NCI-H446 (cell line): Measurements from ENCODE around the gene MAML3.
"Not testable (repeated sequence)": the region's sequence is repeated elsewhere in the genome, so short reads cannot be mapped to it uniquely, and the experiment has no call there.

Source experiments
- DNase-seq, 2 experiments: peaks; one replicate each; lab custom pipeline; 2025; lab: John Stamatoyannopoulos, UW

Gene MAML3

DNA sequence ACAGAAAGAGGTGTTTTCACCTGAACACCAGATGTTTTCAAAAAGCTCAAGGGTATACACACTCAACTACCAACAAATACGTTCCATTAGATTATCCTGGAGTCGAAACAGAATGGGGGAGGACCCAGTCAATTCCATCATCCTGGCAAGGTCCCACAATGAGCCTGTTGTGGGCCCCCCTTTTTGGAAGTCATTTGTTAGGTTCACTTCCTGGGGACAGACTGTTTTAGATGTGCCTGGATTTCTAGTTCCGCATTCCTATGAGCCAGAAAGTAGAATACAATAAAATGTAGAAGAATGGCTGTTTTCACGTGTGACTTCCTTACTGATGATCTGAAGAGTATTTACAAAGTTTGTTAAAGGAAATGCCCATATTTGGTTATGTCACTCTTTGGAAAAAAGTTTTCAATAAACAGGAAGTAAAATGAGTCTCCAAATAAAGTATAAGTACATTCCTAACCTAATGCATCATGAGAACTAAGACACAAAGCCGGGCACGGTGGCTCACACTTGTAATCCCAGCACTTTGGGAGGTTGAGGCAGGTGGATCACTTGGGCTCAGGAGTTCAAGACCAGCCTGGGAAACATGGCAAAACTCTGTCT, 192.5 kb downstream of the MAML3 start:
- no peak for DNase-seq

DNA sequence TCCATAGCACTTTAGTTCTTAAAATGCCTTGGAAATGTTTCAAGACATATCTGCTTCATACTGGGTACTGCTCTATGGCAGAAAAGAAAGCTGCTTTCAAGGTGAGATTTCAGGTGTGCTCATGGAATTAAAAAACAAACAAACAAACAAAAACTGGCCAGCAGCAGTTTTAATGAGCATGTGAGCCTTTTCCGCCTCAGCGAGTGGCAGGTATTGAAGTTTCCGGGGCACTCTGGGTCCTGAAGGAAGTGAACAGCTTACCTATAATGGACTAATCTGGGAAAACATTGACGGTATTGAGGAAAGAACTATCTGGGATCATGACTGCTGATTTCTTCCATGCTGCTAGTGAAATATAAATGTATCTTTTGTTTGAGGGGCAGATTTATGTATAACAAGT, 194.6 kb downstream of the MAML3 start:
- no peak for DNase-seq

DNA sequence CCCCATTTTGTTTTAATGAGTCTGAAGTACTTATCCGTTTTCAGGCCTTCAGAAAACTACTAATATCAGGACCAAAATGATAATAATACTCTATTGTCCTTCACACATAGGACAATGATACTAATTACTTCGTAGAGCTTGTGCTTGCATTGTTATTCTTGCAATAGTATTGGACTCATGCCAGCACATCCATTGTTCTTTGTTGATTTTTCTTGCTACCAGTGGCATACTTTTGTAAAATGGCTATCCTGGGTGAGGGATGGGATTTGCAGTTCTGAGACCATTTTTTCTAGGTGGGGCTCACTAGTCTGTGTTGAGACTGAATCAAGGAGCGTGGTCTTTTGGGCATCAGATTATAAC, 195.3 kb downstream of the MAML3 start:
- no peak for DNase-seq

DNA sequence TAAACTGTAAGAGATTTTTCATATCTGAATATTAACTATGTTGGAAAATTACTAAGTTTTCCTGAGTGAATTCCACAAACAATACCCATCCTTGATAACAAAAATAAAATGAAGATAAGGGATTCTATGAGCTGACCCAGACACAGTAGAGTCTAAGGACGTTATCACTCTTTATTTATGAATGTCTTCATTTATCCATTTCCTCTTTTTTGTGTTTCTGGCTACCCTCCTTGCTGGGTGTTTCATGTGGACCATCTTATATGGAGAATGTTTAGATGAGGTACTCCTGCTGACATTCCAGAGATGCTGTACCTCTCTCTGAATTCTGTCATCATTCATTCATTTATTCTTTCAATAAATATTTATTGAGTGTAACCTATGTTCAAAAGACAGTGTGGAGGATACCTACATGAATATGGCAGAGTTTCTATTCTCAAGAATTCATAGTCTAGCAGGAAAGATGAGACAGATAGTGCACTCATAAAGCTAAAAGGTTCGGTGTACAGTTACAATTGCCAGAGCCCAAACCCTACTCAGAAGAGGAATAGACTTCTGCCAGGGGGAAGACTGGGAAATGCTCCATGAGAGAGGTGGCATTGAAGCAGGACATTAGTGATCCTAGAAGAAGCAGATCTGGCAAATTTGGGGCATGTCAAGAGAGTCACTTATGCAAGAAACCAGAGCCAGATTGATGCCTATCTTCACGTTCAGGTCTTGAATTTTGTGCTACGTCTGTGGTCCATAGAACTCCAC, 195.8 kb downstream of the MAML3 start:
- DNase-seq: no peak

DNA sequence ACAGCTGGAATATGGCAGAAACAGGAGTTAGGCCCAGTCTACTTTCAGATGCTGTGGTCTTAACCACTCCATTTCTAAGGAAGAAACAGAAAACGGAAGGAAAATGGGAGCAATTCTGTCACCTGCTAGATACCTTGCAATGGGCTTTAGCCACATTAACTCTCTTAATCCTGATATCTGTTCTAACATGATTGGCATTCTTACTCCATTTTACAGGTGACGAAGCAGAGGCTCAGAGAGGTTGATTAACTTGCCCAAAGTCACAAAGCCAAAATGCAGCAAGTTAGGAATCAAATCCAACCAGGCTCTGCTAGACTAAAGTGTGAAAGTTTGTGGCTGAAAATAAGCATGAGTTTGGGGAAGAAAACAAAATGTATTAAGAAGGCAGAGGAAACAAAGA, 196.9 kb downstream of the MAML3 start:
- DNase-seq: no peak

DNA sequence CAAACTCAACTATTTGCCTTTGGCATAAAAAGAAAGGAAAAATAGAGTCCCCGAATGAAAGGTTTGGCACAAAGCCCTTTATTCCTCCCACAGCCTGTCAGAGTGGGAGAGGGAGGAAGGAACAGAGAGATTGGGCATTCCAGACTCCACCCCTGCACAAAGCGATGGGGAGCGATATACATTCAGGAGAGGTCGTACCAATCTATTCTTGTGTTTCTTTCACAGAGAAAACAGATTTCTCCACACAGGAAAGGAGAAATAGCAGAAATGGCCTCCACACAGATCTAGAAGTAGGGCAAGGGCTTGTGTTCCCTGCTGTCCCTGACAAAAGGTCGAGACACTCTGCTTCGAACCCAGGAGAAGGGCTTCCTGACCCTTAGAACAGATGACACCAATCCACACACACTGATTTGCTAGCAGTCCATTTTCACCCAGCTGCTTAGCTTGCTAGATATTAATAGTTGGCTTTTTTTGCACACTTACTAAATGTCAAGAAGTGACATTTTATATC, 197.4 kb downstream of the MAML3 start:
- peak in 1 of 2 experiments; percentile 73 for DNase-seq

DNA sequence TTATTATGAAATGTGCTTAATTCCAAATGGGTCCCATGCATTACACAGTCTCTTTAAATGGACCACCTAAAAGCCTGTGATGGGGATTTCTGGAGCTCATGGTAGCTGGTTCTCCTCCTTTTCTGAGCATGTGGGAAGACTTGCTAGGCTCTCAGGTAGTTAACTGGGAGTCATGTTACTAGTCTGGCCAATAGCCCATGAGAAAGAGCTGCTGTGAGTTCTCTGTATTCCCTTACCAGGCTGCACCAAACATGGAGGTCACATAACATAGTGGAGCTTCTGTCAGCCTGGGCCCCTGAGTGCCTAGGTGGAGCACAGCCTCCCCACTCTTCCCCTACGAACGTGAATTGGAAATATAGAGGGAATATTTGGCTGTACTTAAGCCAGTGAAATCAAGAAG, 198.4 kb downstream of the MAML3 start:
- DNase-seq: peak in 1 of 2 experiments; percentile 46

DNA sequence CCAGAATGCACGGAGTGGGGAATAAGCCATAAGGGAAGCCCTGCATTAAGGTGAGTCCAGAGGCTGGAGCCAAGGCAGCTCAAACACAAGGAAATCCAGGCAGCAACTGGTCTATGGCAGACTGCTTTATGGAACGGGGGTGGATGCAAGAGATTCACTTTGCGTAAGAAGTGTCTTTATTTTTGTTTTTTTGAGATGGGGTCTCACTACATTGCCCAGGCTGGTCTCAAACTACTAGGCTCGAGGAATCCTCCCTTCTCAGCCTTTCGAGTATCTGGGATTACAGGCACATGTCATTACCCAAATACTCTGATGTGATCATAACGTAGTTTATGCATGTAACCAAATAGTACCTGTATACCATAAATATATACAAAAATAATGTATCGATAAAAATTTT, 199.5 kb downstream of the MAML3 start:
- no peak for DNase-seq

DNA sequence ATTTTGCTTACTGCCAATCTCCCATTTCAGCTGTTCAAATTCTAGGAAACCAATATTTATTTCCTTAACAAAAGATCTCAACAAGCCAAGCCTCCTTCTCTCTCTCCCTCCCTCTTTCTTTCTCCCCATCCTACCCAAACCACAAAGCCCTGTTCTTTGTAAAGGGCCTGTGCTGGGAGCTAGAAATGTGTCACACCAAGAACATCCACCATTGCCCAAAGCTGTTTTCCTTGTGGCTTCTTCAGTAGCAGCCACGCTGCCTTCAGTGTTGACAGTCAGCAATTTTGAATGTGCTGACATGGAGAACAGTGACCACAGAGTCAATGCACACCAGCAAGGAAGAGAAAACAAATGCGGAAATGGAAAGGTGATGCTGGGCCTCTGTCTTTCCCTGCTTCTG, 203.0 kb downstream of the MAML3 start:
- DNase-seq: no peak

DNA sequence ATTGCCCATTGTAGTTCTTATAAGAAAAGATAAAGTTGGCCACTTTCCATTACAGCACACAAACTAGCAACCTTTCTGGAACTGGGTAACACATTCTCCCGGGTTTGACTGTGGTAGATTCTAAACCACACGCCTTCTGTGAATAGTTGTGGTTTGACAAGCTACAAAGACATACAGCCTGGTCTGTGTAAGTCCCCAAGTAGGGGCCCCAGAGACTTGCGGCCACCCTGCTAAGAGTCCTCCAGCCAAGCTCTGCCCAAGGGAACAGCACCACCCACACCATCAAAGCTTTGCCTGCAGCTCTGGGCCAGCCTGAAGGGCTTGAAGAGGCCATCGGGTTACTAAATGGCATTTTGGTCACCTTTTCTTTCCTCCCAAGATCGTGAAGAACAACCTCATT, 203.4 kb downstream of the MAML3 start:
- no peak for DNase-seq

DNA sequence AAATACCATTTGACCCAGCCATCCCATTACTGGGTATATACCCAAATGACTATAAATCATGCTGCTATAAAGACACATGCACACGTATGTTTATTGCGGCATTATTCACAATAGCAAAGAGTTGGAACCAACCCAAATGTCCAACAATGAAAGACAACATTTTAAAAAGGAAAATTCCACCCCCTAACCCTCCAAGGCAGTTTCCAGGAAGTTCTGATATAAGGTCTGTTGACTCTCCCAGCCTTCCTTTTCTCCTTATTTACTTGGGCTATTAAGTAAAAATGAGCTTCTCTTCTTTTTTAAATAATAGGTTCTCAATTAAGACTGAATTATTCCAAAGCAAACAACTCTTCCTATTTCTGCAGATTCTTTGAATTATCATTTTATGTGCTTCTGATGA, 209.1 kb downstream of the MAML3 start:
- DNase-seq: not testable (repeated sequence)

DNA sequence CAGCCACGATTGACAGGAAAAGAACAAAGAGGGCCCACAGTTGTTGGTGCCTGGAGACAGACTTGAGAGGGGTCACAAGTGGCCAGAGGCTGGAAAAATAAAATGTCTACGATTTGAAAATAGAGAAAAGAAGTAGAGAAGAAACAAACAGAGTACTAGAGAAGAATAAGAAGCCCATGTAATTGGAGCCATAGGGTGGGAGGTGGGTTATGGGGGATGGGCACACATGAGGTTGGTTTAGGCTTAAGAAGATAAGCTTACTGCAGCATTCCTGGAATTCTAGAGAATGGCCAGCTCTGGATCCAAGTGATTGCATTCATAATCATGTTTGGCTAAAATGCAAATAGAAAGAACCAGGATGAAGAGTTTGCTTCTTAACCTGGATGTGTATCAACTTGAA, 210.7 kb downstream of the MAML3 start:
- no peak for DNase-seq

DNA sequence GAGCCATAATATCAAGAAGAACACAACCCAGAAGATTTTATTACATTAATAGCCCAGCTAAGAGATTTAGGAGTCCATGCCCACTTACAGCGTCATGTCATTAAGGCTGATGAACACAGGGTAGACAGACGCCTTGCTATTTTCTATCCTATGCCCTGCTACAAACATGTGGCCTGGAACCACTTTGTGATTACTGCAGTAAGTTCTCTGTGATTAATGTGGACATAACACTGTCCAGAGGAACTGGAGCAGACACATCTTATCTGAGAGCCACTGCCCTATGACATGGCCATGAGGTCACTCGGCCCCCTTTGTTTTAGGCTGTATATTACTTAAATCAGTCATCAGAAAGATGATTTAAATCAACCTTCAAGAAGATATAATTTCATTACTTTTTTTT, 211.7 kb downstream of the MAML3 start:
- no peak for DNase-seq

DNA sequence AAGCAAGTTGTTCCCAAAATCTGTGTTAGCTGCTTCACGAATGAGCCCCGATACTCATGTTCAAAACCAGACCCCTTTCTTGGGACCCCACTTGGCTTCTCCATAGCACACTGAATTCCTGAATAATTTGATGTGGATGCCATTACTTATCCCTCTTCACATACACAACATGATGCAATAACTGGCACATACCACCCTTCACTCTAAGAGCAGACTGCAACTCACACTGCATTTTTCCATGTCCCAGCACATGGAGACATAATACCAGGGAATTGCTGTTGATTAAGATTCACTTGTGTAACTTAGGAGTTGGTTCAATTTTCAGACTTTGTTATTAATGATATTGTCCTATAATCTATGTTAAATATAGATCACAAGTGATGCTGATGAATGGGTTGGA, 213.4 kb downstream of the MAML3 start:
- no peak for DNase-seq

DNA sequence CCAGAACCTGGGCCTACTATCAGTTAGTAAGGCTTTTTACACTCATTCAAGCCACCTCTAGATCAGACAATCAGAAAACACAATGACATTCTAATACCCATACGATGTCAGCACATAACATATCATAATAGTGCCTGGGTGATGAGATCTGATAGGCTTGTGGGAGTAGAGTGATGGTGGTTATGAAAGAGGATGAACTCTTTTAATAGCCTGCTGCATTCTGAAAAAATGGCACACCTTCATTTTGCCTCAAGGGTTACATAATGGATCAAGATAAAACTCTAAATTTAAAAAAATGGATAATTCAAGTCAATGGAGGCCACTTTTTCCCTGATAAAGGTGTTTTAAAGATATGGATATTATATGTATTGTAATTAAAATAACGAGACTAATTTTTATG, 215.6 kb downstream of the MAML3 start:
- no peak for DNase-seq

DNA sequence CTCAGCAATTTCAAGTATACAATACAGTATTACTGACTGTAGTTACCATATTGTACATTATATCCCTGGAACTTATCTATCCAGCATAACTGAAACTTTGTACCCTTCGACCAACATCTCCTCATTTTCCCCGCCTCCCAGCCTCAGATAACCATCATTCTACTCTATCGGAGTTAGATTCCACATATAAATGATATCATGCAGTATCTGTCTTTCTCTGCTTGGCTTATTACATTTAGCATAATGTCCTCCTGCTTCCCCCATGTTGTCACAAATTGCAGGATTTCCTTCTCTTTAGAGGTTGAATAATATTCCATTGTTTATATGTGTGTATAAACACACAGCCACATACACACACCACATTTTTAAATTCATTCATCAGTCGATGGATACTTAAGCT, 218.1 kb downstream of the MAML3 start:
- no peak for DNase-seq

DNA sequence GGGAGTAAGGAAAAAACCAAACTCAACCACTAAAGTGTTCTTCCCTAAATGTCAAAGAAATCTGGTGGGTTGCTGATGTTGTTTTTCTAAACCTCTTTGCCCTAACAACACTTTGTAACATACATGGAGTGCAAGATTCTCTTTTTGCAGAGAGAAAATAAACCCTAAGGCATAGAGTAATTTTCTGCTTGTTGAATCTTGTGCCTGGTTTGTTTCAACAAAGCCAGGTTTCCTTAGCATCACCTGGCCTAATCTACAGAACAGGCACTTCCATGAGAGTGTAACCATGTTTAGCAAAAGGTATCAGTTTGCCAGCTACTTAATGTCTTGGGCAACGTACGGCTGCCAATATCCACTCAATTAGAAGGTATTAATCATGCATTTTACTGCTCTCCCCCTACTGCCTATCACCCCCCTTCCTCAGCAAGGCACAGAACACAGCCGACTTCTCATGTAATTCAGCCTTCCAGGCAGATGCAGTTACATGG, 219.2 kb downstream of the MAML3 start:
- DNase-seq: peak; percentile 79 to 89

DNA sequence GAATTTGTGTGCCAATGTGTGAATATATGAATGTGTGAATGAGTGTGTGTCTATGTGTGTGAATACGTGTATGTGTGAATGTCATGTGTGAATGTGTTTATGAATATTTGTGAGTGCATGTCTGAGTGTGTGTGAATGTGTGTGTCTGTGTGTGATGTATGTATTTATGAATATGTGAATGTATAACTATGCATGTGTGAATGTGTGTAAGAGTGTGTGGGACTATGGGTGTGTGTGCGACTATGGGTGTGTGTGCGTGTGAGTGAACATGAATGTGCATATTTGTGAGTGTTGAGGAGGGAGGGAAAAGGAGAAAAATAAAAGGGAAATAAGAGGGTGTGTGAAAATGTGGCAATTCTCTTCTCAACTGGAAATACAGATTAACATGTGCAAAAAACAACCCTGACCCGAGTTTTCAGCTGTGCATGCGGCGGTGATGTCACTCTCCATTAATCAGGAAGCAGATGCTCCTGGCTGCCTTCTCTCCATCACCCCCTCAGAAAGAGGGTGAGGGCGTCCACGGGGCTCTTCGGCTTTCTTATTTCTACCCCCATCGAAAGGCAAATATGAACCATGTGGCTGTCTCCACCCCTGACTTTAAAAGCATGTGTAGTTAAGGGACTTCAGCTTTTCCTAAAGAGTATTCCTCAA, 219.8 kb downstream of the MAML3 start:
- peak; percentile 81 to 84 for DNase-seq

DNA sequence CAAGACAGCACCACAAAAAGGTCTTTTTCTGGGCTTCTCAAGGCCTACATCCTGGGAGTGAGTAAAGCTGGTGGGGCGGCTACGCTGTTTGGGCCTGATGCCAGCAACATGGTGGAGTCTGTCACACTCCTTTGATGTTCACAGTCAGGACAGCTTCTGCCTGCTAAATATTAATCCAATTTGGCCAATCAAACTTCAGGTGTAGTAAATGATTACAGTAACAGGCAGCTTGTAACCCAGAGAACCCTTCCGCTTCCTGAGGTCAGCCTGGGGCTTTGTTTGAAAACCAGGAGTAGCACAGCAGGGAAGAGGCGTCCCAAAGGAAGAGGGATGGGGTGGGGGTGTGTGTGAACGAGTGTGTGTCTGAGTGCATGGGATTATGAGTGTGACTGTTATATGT, 220.4 kb downstream of the MAML3 start:
- DNase-seq: no peak

DNA sequence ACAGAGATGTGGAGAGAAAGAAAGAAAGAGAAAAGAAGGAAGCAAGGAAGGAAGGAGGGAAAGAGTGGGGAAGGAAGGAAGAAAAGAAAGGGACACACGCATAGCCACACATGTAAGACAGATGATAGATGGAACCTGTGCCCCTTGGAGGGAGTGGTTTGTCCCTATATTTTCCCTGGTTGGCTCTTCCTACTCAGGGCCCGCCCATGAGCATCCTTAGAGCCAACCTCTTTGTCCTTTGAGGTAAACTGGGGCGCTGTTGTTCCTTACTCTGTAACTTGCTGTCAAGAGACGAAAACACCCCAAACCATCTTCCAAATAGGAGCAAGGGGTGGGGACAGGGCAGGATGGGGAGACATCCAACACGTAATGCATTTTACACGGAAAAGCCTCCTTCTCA, 220.9 kb downstream of the MAML3 start:
- DNase-seq: no peak

DNA sequence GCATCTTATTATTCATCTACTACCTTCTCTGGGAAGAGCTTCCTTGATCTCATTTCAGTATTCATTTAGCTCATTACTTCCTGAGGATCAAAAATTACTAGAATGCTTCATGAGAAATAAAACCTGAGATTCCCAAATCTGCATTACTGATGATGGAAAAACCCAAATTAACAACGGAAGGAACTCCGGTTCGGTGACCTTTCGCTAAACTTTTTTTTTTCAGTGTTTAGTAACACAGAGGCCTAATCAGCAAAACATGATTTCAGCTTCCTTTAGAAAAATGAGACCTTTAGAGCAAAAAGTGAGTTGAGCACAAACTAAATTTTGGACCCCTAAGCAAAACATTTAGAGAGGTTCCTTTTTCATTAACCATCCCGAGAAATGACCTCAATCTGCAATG, 229.2 kb downstream of the MAML3 start:
- no peak for DNase-seq

DNA sequence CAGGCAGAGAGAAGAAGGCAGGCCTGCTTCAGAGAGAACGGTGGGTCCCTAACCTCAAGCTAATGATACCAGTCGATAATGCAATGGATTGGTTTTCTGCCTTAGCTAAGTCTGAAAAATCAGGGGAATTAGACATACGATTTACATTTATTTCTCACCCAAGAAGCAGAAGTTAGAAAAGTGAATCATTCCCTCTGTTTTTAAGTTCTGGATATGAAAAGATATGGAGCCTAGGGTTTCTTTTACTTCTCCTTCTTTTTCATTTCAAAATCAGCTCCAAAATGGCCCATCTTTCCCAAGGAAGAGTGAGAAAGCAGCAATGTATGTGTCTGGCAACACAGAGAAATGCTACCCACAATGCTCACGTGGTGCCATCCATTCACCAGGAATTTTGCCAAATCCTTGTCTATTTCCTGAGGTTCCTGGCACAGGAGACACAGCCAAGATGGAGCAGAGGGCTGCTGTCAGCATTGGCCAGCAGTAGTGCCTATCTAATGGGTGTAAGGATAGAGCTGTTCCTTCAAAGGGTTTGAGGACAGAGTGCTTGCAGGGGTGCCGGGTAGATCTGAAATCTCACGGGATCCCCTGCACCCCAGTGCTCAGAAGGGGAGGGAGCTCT, 231.5 kb downstream of the MAML3 start:
- DNase-seq: peak; percentile 98 to 100
